Adipocyte (in vitro differentiated cells): ENCODE data around the gene SULT2B1.

Experiments
- DNase-seq: peaks from one replicate; pipeline ENCODE4 v3.0.0-alpha.2; 2015; ENCODE audit warnings: low read depth
- H3K27me3 ChIP-seq: replicated peaks from 2 replicates; pipeline ENCODE4 v1.7.0; 2013; ENCODE audit warnings: mild to moderate bottlenecking, low read length, moderate library complexity; ENCODE audit not compliant: control insufficient read depth, insufficient read depth
- H3K36me3 ChIP-seq: 2 replicates; pipeline ENCODE4 v1.7.0; 2013; ENCODE audit warnings: low read length, mild to moderate bottlenecking, moderate library complexity; ENCODE audit not compliant: control insufficient read depth, insufficient read depth, severe bottlenecking
- H3K4me1 ChIP-seq: 2 replicates; pipeline ENCODE4 v1.7.0; 2013; ENCODE audit warnings: mild to moderate bottlenecking, low read length, moderate library complexity; ENCODE audit not compliant: control insufficient read depth, insufficient read depth
- H3K4me3 ChIP-seq: 2 replicates; pipeline ENCODE4 v1.7.0; 2013; ENCODE audit warnings: mild to moderate bottlenecking, low read length, moderate library complexity
- H3K9ac ChIP-seq: 2 replicates; pipeline ENCODE4 v1.7.0; 2013; ENCODE audit warnings: mild to moderate bottlenecking, low read length, moderate library complexity
- H3K9me3 ChIP-seq: 2 replicates; pipeline ENCODE4 v1.7.0; 2013; ENCODE audit warnings: mild to moderate bottlenecking, low read length, moderate library complexity; ENCODE audit not compliant: control insufficient read depth

SULT2B1 gene

GRCh38 chr19:48549380-48549779 lies 2.6 kb upstream of the SULT2B1 start:
- Histone ChIP-seq H3K9me3 (no peaks in the 10 kb centered on the region), H3K9ac (no peak overlapping the region), H3K36me3 (no peaks in the 10 kb centered on the region), H3K4me3 (no peak overlapping the region), H3K4me1 (peaks cover 7% of the 10 kb centered on the region), H3K27me3 (peaks cover 8% of the 10 kb centered on the region)
- no peak for DNase-seq

GRCh38 chr19:48552406-48553322 lies 692 bp downstream of the SULT2B1 start:
- no peak overlapping the region for H3K4me3 ChIP-seq
- H3K9ac ChIP-seq = no peak overlapping the region
- no peaks in the 10 kb centered on the region for H3K9me3 ChIP-seq
- no peak for DNase-seq
- H3K4me1 ChIP-seq = peaks cover 14% of the 10 kb centered on the region
- no peaks in the 10 kb centered on the region for H3K36me3 ChIP-seq
- peaks cover 8% of the 10 kb centered on the region for H3K27me3 ChIP-seq

- Histone ChIP-seq H3K27me3 (peaks cover 8% of the 10 kb centered on the region), H3K9me3 (no peaks in the 10 kb centered on the region), H3K36me3 (no peaks in the 10 kb centered on the region), H3K4me3 (no peak overlapping the region), H3K9ac (no peak overlapping the region), H3K4me1 (peaks cover 20% of the 10 kb centered on the region)
- DNase-seq = peak; percentile 70
Observed at GRCh38 chr19:48553676-48554384, 1.9 kb downstream of the SULT2B1 start.

GRCh38 chr19:48554385-48555091 lies 2.6 kb downstream of the SULT2B1 start:
- Histone ChIP-seq H3K4me1 (peaks cover 20% of the 10 kb centered on the region), H3K9ac (no peak overlapping the region), H3K36me3 (no peaks in the 10 kb centered on the region), H3K27me3 (peaks cover 8% of the 10 kb centered on the region), H3K9me3 (no peaks in the 10 kb centered on the region), H3K4me3 (no peak overlapping the region)
- peak; percentile 34 for DNase-seq

- no peak overlapping the region for H3K4me3 ChIP-seq
- DNase-seq = peak; percentile 71
- no peaks in the 10 kb centered on the region for H3K9me3 ChIP-seq
- H3K36me3 ChIP-seq = no peaks in the 10 kb centered on the region
- peaks cover 5% of the 10 kb centered on the region for H3K27me3 ChIP-seq
- H3K9ac ChIP-seq = no peak overlapping the region
- H3K4me1 ChIP-seq = peaks cover 20% of the 10 kb centered on the region
Observed at GRCh38 chr19:48556163-48556562, 4.2 kb downstream of the SULT2B1 start.

- no peaks in the 10 kb centered on the region for H3K27me3 ChIP-seq
- no peak overlapping the region for H3K4me3 ChIP-seq
- no peaks in the 10 kb centered on the region for H3K36me3 ChIP-seq
- H3K9ac ChIP-seq = no peak overlapping the region
- peaks cover 20% of the 10 kb centered on the region for H3K4me1 ChIP-seq
- no peaks in the 10 kb centered on the region for H3K9me3 ChIP-seq
- no peak for DNase-seq
Observed at GRCh38 chr19:48556825-48557224, 4.9 kb downstream of the SULT2B1 start.

- Histone ChIP-seq H3K9ac (peak overlapping the region; percentile 11), H3K27me3 (no peaks in the 10 kb centered on the region), H3K4me1 (peaks cover 27% of the 10 kb centered on the region), H3K4me3 (no peak overlapping the region), H3K9me3 (no peaks in the 10 kb centered on the region), H3K36me3 (no peaks in the 10 kb centered on the region)
- peak; percentile 11 for DNase-seq
Observed at GRCh38 chr19:48558018-48558684, 6.2 kb downstream of the SULT2B1 start.

GRCh38 chr19:48560095-48560530 lies 8.1 kb downstream of the SULT2B1 start:
- DNase-seq = no peak
- Histone ChIP-seq H3K36me3 (no peaks in the 10 kb centered on the region), H3K4me3 (no peak overlapping the region), H3K9ac (no peak overlapping the region), H3K9me3 (no peaks in the 10 kb centered on the region), H3K27me3 (no peaks in the 10 kb centered on the region), H3K4me1 (peaks cover 21% of the 10 kb centered on the region)

- peaks cover 14% of the 10 kb centered on the region for H3K4me1 ChIP-seq
- no peaks in the 10 kb centered on the region for H3K27me3 ChIP-seq
- H3K36me3 ChIP-seq = no peaks in the 10 kb centered on the region
- H3K9me3 ChIP-seq = no peaks in the 10 kb centered on the region
- no peak overlapping the region for H3K9ac ChIP-seq
- H3K4me3 ChIP-seq = no peak overlapping the region
- DNase-seq = no peak
Observed at GRCh38 chr19:48561412-48561811, 9.4 kb downstream of the SULT2B1 start.

- peak; percentile 72 for DNase-seq
- H3K36me3 ChIP-seq = no peaks in the 10 kb centered on the region
- H3K9me3 ChIP-seq = no peaks in the 10 kb centered on the region
Observed at GRCh38 chr19:48565090-48565489, 13.1 kb downstream of the SULT2B1 start.

More at GRCh38 chr19:48565090-48565489, 13.1 kb downstream of the SULT2B1 start:
- no peak overlapping the region for H3K4me3 ChIP-seq
- no peaks in the 10 kb centered on the region for H3K27me3 ChIP-seq
- H3K4me1 ChIP-seq = peaks cover 21% of the 10 kb centered on the region
- H3K9ac ChIP-seq = no peak overlapping the region
